ENCODE results near the gene SNX7. TPM values are rescaled to one million over a fixed set of nuclear protein-coding genes. Genes with fewer than 3 reads are reported as not detected.

Gene SNX7
- total RNA-seq, 4 donors from 2014 or later, result 10.7 to 20.0 (median 14.8) TPM

GRCh38 chr1:98792123-98792522 is 130.6 kb downstream of the SNX7 start:
- no peak for DNase-seq (ENCODE audit: low spot score)
- no peak for ATAC-seq (ENCODE audit: low FRiP score)
- TF ChIP-seq CTCF (IDR thresholded peaks at IDR 0.05), result no peak

- DNase-seq (ENCODE audit: low spot score) (no peak), ATAC-seq (ENCODE audit: low FRiP score) (no peak)
- no peak for TF ChIP-seq CTCF (IDR thresholded peaks at IDR 0.05)
Observed at GRCh38 chr1:98793136-98793535, 131.6 kb downstream of the SNX7 start.

- ATAC-seq (ENCODE audit: low FRiP score) (peak; percentile 54), DNase-seq (ENCODE audit: low spot score) (no peak)
Observed at GRCh38 chr1:98794196-98794886, 132.8 kb downstream of the SNX7 start.

GRCh38 chr1:98796049-98796448 is 134.5 kb downstream of the SNX7 start:
- ATAC-seq (ENCODE audit: low FRiP score) (no peak), DNase-seq (ENCODE audit: low spot score) (no peak)
- no peak for TF ChIP-seq CTCF (IDR thresholded peaks at IDR 0.05)

More at GRCh38 chr1:98794196-98794886, 132.8 kb downstream of the SNX7 start:
- peak in 1 of 3 donors; percentile 23 for TF ChIP-seq CTCF (IDR thresholded peaks at IDR 0.05)

- DNase-seq (ENCODE audit: low spot score), result no peak
Observed at GRCh38 chr1:98797506-98797905, 136.0 kb downstream of the SNX7 start.

More at GRCh38 chr1:98797506-98797905, 136.0 kb downstream of the SNX7 start:
- no peak for ATAC-seq (ENCODE audit: low FRiP score)
- no peak for TF ChIP-seq CTCF (IDR thresholded peaks at IDR 0.05)
